Kidney (tissue), 14 donors: ENCODE measurements around the gene DNM2. TPM values are rescaled to one million over a fixed set of nuclear protein-coding genes. Genes with fewer than 3 reads are reported as not detected.

Experiments used
- DNase-seq, 5 donors: peaks; one replicate each; pipeline ENCODE4 v3.0.0-alpha.2; 2013 to 2020
- FAIRE-seq: peaks from 2 replicates; lab custom pipeline; 2012; peaks lifted over from hg19 to GRCh38; lab: Jason Lieb, UNC
- H3K27ac ChIP-seq, 2 donors: one replicate each; pipeline ENCODE4 v1.7.0; 2013; ENCODE audit warnings: low read depth in 2 of 2, low read length in 2 of 2, inconsistent platforms in 1 of 2
- H3K27me3 ChIP-seq: one replicate; pipeline ENCODE4 v1.7.1; 2013; ENCODE audit warnings: low read length, inconsistent platforms; ENCODE audit not compliant: control insufficient read depth, insufficient read depth
- H3K36me3 ChIP-seq, 3 donors: one replicate each; pipeline versions ENCODE4 v1.7.0 to v1.7.1; 2013; ENCODE audit warnings: low read length in 3 of 3, control low read depth in 1 of 3, inconsistent platforms in 1 of 3; ENCODE audit not compliant: insufficient read depth in 3 of 3, control insufficient read depth in 2 of 3
- H3K4me1 ChIP-seq, 3 donors: one replicate each; pipeline versions ENCODE4 v1.7.0 to v1.7.1; 2013; ENCODE audit warnings: low read length in 3 of 3, inconsistent platforms in 1 of 3, low read depth in 1 of 3; ENCODE audit not compliant: control insufficient read depth in 2 of 3, insufficient read depth in 2 of 3
- H3K4me3 ChIP-seq, 3 donors: one replicate each; pipeline versions ENCODE4 v1.7.0 to v1.8.1; 2013; ENCODE audit warnings: low read length in 3 of 3, control low read depth in 1 of 3, inconsistent platforms in 1 of 3
- H3K9ac ChIP-seq, 3 donors: one replicate each; pipeline versions ENCODE4 v1.7.0 to v1.7.1; 2013; ENCODE audit warnings: low read length in 3 of 3, control low read depth in 1 of 3, inconsistent platforms in 1 of 3
- H3K9me3 ChIP-seq, 3 donors: one replicate each; pipeline versions ENCODE4 v1.7.0 to v1.7.1; 2013; ENCODE audit warnings: low read length in 3 of 3, control low read depth in 1 of 3, inconsistent platforms in 1 of 3; ENCODE audit not compliant: control insufficient read depth in 2 of 3, insufficient read depth in 1 of 3
- intact Hi-C: fragments of 100-400 bp; cut with DNase I; formaldehyde crosslinking; loops from one replicate; pipeline ENCODE4 v1.11.1; 2022
- polyA plus RNA-seq: library from polyadenylated mRNA; stranded (reverse); fragments of 350-450 nt; fragmentation: Illumina TruSeq; extraction: RNeasy Lipid Tissue Mini Kit (QIAGEN cat#74804); gene quantifications from one replicate; pipeline ENCODE4 v1.2.3, GENCODE V29; 2014; ENCODE audit warnings: low read depth, low replicate concordance; ENCODE audit not compliant: insufficient read depth
- total RNA-seq: library from RNA; stranded (reverse); fragmentation: NEBNext Ultra II Directional; extraction: Animal tissue kit (Norgen Biotek cat#: 25700); gene quantifications from one replicate; pipeline ENCODE4 v1.2.1, GENCODE V29; 2021
- TF ChIP-seq, protein P1 (sequence below): IDR thresholded peaks from 3 replicates; pipeline ENCODE4 v1.5.1; 2012; ENCODE audit warnings: mild to moderate bottlenecking, moderate library complexity, borderline replicate concordance; ENCODE audit not compliant: insufficient read depth; ENCODE audit errors: extremely low read depth
- donor health status: control.
- donor health status: control.
- donor health status: control.
- donor health status: control.
- donor health status: control.
- donor health status: DM: yes; HTN: yes; CAD: no.
- donor health status: Normal renal cell carcinoma (clear cell type).

The DNM2 gene
- total and polyA plus RNA-seq, 2 donors from 2014 or later = 79.0 to 226 TPM

DNA sequence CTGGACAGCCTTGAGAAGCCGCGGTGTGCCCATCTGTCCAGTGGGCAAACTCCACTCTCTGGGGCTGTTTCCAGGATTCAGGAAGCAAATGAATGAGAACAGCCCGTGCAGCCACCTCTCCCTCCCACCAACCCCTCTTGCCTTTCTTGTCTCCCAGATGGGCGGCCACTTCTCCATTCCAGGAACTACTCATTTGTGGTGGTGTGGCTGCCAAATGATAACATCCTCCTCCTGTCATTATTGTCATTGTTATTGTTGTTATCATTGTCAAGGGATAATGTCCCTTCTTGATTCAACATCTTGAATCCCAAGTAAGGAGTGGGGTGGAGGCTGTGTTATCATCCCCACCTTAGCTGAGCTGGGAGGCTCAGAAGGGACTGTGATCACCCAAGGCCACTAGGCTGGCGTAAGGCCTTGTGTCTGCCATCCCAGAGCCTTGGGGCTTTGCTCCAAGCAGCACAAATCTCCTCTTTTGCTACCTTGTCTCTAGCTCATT lies 1.6 kb downstream of the DNM2 start:
- Histone ChIP-seq H3K9me3 (no peaks in the 10 kb centered on the region), H3K36me3 (peaks cover 0 to 3% (median 0%) of the 10 kb centered on the region in 3 donors), H3K4me1 (peaks cover 0 to 25% (median 3%) of the 10 kb centered on the region in 3 donors), H3K4me3 (peak overlapping the region; percentile 21 to 94 (median 92)), H3K27me3 (no peaks in the 10 kb centered on the region), H3K27ac (peak overlapping the region; percentile 67 to 95), H3K9ac (peak overlapping the region in 2 of 3 donors; percentile 90 to 94)
- FAIRE-seq = no peak
- intact Hi-C loops = loop anchor here (10.0 kb wide), 1 partner anchor 55 kb away; no protein-coding TSS in a partner anchor
- TF ChIP-seq, protein P1, sequence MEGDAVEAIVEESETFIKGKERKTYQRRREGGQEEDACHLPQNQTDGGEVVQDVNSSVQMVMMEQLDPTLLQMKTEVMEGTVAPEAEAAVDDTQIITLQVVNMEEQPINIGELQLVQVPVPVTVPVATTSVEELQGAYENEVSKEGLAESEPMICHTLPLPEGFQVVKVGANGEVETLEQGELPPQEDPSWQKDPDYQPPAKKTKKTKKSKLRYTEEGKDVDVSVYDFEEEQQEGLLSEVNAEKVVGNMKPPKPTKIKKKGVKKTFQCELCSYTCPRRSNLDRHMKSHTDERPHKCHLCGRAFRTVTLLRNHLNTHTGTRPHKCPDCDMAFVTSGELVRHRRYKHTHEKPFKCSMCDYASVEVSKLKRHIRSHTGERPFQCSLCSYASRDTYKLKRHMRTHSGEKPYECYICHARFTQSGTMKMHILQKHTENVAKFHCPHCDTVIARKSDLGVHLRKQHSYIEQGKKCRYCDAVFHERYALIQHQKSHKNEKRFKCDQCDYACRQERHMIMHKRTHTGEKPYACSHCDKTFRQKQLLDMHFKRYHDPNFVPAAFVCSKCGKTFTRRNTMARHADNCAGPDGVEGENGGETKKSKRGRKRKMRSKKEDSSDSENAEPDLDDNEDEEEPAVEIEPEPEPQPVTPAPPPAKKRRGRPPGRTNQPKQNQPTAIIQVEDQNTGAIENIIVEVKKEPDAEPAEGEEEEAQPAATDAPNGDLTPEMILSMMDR = no peak
- DNase-seq = no peak

DNA sequence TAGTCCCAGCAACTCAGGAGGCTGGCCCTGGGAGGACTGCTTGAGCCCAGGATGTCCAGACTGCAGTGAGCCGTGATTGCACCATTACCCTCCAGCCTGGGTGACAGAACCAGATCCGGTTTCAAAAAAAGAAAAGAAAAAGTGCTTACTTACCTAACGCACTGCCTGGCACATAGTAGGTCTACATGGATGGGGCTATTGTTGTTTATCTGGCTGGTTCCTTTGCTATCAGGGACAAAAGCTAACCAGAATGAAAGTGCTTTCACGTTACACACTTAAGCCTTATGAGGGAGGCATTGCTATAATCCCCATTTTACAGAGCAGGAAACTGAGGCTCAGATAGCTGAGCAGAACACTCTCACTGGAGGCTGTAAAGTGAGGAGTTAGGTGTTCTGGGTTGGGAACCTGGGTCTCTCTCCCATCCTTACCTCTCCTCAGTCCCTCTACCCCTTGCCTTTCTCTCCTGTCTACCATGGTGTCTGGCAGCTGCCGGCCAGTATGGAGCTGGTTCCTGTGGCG lies 2.8 kb downstream of the DNM2 start:
- no peak overlapping the region for H3K9ac ChIP-seq
- no peaks in the 10 kb centered on the region for H3K9me3 ChIP-seq
- no peaks in the 10 kb centered on the region for H3K27me3 ChIP-seq
- no peak overlapping the region for H3K27ac ChIP-seq
- peaks cover 0 to 32% (median 3%) of the 10 kb centered on the region in 3 donors for H3K4me1 ChIP-seq
- FAIRE-seq (no peak), DNase-seq (no peak)
- TF ChIP-seq, protein P1 = no peak
- H3K36me3 ChIP-seq = peaks cover 0 to 3% (median 0%) of the 10 kb centered on the region in 3 donors
- H3K4me3 ChIP-seq = no peak overlapping the region
- intact Hi-C loops = no loop called here

DNA sequence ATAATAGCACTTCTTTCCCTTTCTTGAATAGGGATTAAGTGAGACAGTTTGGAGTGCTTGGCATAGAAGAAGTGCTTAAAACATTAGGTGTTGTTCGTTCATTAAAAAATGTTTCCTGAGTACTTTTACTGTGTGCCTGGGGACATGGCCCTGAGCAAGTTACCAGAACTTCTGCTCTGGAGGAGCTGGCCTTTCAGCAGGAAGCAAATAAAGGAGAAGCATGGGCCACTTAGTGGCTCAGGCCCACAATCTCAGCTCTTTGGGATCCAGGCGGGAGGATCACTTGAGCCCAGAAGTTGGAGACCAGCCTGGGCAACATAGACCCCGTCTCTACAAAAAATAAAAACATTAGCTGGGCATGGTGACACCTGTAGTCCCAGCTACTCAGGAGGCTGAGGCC lies 5.7 kb downstream of the DNM2 start:
- no peak overlapping the region for H3K9ac ChIP-seq
- TF ChIP-seq, protein P1 = no peak
- H3K36me3 ChIP-seq = peaks cover 0 to 3% (median 0%) of the 10 kb centered on the region in 3 donors
- DNase-seq (no peak), FAIRE-seq (no peak)
- intact Hi-C loops = no loop called here
- H3K4me1 ChIP-seq = peaks cover 0 to 46% (median 6%) of the 10 kb centered on the region in 3 donors
- no peak overlapping the region for H3K27ac ChIP-seq
- H3K4me3 ChIP-seq = no peak overlapping the region
- H3K9me3 ChIP-seq = no peaks in the 10 kb centered on the region
- no peaks in the 10 kb centered on the region for H3K27me3 ChIP-seq
